HepG2 (cell line): Measurements from ENCODE around the gene SMARCB1. TPM values are rescaled to one million over a fixed set of nuclear protein-coding genes. Genes with fewer than 3 reads are reported as not detected.

ENCODE experiments used
- DR1 ChIP-seq: sonication (generic); formaldehyde crosslinking; IDR thresholded peaks from 2 replicates; pipeline ENCODE4 v1.8.0; 2021; ENCODE audit warnings: mild to moderate bottlenecking, missing genetic modification reagents, inconsistent platforms
- ELF1 ChIP-seq: sonication (generic); formaldehyde crosslinking; IDR thresholded peaks from 2 replicates; pipeline ENCODE4 v1.4.0; 2020; ENCODE audit warnings: missing genetic modification reagents
- HOXA5 ChIP-seq: sonication (generic); formaldehyde crosslinking; IDR thresholded peaks from 2 replicates; pipeline ENCODE4 v1.4.0; 2020; ENCODE audit warnings: missing genetic modification reagents
- KMT2A ChIP-seq: sonication (generic); formaldehyde crosslinking; IDR thresholded peaks from 2 replicates; pipeline ENCODE4 v1.4.0; 2020; ENCODE audit warnings: missing genetic modification reagents
- NFYB ChIP-seq: sonication (generic); formaldehyde crosslinking; IDR thresholded peaks from 2 replicates; pipeline ENCODE4 v1.4.0; 2020; ENCODE audit warnings: missing genetic modification reagents
- NR2F2 ChIP-seq: IDR thresholded peaks from 2 replicates; pipeline ENCODE4 v1.6.1; 2012; ENCODE audit warnings: low read depth, inconsistent platforms, borderline replicate concordance
- POLR2G ChIP-seq: fragments of 200-400 bp; formaldehyde crosslinking; IDR thresholded peaks from 2 replicates; pipeline ENCODE4 v1.6.1; 2018; ENCODE audit warnings: mild to moderate bottlenecking, low read depth, low read length, moderate library complexity
- ZC3H13 ChIP-seq: sonication (generic); formaldehyde crosslinking; IDR thresholded peaks from 2 replicates; pipeline ENCODE4 v1.8.1; 2023; ENCODE audit warnings: mild to moderate bottlenecking, missing genetic modification reagents, moderate library complexity
- ZNF232 ChIP-seq: sonication (generic); formaldehyde crosslinking; IDR thresholded peaks from 2 replicates; pipeline ENCODE4 v1.4.0; 2020; ENCODE audit warnings: missing genetic modification reagents, borderline replicate concordance
- ZNF563 ChIP-seq: sonication (generic); formaldehyde crosslinking; IDR thresholded peaks from 2 replicates; pipeline ENCODE4 v1.8.0; 2022; ENCODE audit warnings: mild to moderate bottlenecking, moderate library complexity, missing genetic modification reagents
- ZNF747 ChIP-seq: sonication (generic); formaldehyde crosslinking; IDR thresholded peaks from 2 replicates; pipeline ENCODE4 v1.8.1; 2023; ENCODE audit warnings: missing genetic modification reagents, mild to moderate bottlenecking, borderline replicate concordance
- ZSCAN29 ChIP-seq: sonication (generic); formaldehyde crosslinking; conservative IDR thresholded peaks from 2 replicates; pipeline ENCODE4 v1.4.0; 2020; ENCODE audit warnings: mild to moderate bottlenecking, missing genetic modification reagents
- polyA plus RNA-seq, 8 experiments: library from polyadenylated mRNA; depleted of rRNA in 3 of 8; stranded (reverse) in 7 of 8; unstranded in 1 of 8; fragments of >200 nt; fragmentation: Illumina TruSeq in 4 of 8; extraction: Trizol in 4 of 8; gene quantifications; 2 replicates each; pipeline versions ENCODE4 v1.2.1 to v1.2.3, GENCODE V29; 2011 to 2016; ENCODE audit warnings: low read depth in 4 of 8, missing spikeins in 1 of 8, mixed read lengths in 1 of 8; ENCODE audit not compliant: insufficient read depth in 1 of 8
- total RNA-seq, 5 experiments: library from RNA; depleted of rRNA; stranded (reverse); fragments of >200 nt; fragmentation: Illumina TruSeq; extraction: Trizol; gene quantifications; 2 replicates each; pipeline ENCODE4 v1.2.3, GENCODE V29; 2016; ENCODE audit warnings: low read depth in 1 of 5
- TF ChIP-seq, protein P1 (sequence below): sonication (generic); formaldehyde crosslinking; IDR thresholded peaks from 2 replicates; pipeline ENCODE4 v1.4.0; 2020; ENCODE audit warnings: missing genetic modification reagents; ENCODE audit errors: not compliant biosample characterization
- TF ChIP-seq, protein P2 (sequence below): sonication (generic); formaldehyde crosslinking; IDR thresholded peaks from 2 replicates; pipeline ENCODE4 v1.4.0; 2020; ENCODE audit warnings: missing genetic modification reagents
- TF ChIP-seq, protein P3 (sequence below): IDR thresholded peaks from 2 replicates; pipeline ENCODE4 v1.6.1; 2016; ENCODE audit warnings: control low read depth
- TF ChIP-seq, protein P4 (sequence below): sonication (generic); formaldehyde crosslinking; IDR thresholded peaks from 2 replicates; pipeline ENCODE4 v1.8.0; 2022; ENCODE audit warnings: missing genetic modification reagents, mild to moderate bottlenecking, moderate library complexity, borderline replicate concordance
- TF ChIP-seq, protein P5 (sequence below): sonication (generic); formaldehyde crosslinking; IDR thresholded peaks from 2 replicates; pipeline ENCODE4 v1.8.0; 2022; ENCODE audit warnings: mild to moderate bottlenecking, missing genetic modification reagents, moderate library complexity
- TF ChIP-seq, protein P6 (sequence below): sonication (generic); formaldehyde crosslinking; IDR thresholded peaks from 2 replicates; pipeline ENCODE4 v1.5.1; 2020; ENCODE audit warnings: missing genetic modification reagents, mild to moderate bottlenecking, borderline replicate concordance
- TF ChIP-seq, protein P7 (sequence below): sonication (generic); formaldehyde crosslinking; IDR thresholded peaks from 2 replicates; pipeline ENCODE4 v1.4.0; 2020; ENCODE audit warnings: low read depth, mild to moderate bottlenecking, missing genetic modification reagents

The SMARCB1 gene
- total and polyA plus RNA-seq, 2 of the 13 experiments (the other 11 are each of a cell fraction or from before 2014, with no cell fraction given), result 74.0 to 166 TPM

DNA sequence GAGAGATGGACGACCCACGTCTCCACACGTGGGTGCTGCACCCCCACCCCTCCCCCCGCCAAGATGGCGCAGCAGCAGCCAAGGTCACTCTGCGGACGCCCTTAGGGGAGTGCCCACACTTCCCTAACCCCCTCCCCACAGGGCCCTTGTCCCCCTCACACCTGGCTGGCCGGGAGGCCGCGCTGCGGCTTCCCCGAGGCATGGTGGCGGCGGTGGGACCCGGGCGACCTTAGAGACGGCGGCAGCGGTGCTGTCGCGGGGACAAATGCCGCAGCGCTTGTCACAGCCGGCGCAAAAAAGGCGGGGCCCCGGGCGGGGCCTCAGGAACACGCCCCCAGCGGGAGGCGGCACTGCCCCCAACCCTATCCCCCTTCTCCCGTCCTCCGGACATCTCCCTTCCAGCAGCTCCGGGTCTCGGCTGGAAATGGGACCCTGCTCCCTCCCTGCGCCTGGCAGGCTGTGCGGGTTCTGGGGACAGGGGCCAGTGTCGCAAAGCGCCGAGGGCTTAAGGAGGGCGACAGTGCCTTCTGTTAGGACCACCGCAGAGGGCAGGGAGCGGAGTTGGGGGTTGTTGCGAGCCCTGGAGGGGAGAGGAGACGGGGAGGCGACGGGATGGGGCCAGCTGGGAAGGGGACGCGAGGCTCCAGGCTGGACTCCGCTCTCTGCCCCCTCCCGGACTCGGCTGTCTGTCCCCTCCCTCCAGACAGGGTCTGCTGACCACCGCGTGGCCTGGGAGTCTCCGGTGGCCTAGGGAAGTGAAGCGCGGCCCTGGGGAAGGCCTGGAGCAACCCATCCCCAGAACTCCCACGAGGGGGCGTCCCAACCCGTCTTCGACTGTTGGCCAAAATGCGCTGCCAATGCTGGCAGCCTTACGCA is 18.9 kb upstream of the SMARCB1 start, which contains the start of gene CHCHD10 (continued):
- TF ChIP-seq DR1 (CRISPR knock-in tag), result 0 out of 2 replicates have a peak, but pooled peaks have one; percentile 35
- TF ChIP-seq, protein P1, sequence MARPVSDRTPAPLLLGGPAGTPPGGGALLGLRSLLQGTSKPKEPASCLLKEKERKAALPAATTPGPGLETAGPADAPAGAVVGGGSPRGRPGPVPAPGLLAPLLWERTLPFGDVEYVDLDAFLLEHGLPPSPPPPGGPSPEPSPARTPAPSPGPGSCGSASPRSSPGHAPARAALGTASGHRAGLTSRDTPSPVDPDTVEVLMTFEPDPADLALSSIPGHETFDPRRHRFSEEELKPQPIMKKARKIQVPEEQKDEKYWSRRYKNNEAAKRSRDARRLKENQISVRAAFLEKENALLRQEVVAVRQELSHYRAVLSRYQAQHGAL (CRISPR knock-in tag), result no peak
- TF ChIP-seq, protein P2, sequence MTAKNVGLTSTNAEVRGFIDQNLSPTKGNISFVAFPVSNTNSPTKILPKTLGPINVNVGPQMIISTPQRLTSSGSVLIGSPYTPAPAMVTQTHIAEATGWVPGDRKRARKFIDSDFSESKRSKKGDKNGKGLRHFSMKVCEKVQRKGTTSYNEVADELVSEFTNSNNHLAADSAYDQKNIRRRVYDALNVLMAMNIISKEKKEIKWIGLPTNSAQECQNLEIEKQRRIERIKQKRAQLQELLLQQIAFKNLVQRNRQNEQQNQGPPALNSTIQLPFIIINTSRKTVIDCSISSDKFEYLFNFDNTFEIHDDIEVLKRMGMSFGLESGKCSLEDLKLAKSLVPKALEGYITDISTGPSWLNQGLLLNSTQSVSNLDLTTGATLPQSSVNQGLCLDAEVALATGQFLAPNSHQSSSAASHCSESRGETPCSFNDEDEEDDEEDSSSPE (CRISPR knock-in tag), result peak; percentile 29; the same call in 1 of the 2 replicates
- TF ChIP-seq ZNF563, result peak; percentile 13; the same call in 1 of the 2 replicates
- TF ChIP-seq ELF1, result peak; percentile 47; the same call in 1 of the 2 replicates
- TF ChIP-seq ZNF747 (CRISPR knock-in tag), result peak; percentile 68; the same call in 1 of the 2 replicates
- 0 out of 2 replicates have a peak, but pooled peaks have one; percentile 67 for TF ChIP-seq ZSCAN29 (CRISPR knock-in tag)
- TF ChIP-seq NR2F2, result peak; percentile 24; the same call in 1 of the 2 replicates
- TF ChIP-seq, protein P3, sequence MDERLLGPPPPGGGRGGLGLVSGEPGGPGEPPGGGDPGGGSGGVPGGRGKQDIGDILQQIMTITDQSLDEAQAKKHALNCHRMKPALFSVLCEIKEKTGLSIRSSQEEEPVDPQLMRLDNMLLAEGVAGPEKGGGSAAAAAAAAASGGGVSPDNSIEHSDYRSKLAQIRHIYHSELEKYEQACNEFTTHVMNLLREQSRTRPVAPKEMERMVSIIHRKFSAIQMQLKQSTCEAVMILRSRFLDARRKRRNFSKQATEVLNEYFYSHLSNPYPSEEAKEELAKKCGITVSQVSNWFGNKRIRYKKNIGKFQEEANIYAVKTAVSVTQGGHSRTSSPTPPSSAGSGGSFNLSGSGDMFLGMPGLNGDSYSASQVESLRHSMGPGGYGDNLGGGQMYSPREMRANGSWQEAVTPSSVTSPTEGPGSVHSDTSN (CRISPR knock-in tag), result no peak
- no peak; the same call in 1 of the 2 replicates for TF ChIP-seq HOXA5 (CRISPR knock-in tag)
- TF ChIP-seq KMT2A (CRISPR knock-in tag), result no peak; the same call in 1 of the 2 replicates
- peak; percentile 88 for TF ChIP-seq POLR2G
- TF ChIP-seq, protein P4, sequence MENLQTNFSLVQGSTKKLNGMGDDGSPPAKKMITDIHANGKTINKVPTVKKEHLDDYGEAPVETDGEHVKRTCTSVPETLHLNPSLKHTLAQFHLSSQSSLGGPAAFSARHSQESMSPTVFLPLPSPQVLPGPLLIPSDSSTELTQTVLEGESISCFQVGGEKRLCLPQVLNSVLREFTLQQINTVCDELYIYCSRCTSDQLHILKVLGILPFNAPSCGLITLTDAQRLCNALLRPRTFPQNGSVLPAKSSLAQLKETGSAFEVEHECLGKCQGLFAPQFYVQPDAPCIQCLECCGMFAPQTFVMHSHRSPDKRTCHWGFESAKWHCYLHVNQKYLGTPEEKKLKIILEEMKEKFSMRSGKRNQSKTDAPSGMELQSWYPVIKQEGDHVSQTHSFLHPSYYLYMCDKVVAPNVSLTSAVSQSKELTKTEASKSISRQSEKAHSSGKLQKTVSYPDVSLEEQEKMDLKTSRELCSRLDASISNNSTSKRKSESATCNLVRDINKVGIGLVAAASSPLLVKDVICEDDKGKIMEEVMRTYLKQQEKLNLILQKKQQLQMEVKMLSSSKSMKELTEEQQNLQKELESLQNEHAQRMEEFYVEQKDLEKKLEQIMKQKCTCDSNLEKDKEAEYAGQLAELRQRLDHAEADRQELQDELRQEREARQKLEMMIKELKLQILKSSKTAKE (CRISPR knock-in tag), result no peak; the same call in 1 of the 2 replicates
- TF ChIP-seq, protein P5, sequence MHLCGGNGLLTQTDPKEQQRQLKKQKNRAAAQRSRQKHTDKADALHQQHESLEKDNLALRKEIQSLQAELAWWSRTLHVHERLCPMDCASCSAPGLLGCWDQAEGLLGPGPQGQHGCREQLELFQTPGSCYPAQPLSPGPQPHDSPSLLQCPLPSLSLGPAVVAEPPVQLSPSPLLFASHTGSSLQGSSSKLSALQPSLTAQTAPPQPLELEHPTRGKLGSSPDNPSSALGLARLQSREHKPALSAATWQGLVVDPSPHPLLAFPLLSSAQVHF (CRISPR knock-in tag), result no peak
- TF ChIP-seq, protein P6, sequence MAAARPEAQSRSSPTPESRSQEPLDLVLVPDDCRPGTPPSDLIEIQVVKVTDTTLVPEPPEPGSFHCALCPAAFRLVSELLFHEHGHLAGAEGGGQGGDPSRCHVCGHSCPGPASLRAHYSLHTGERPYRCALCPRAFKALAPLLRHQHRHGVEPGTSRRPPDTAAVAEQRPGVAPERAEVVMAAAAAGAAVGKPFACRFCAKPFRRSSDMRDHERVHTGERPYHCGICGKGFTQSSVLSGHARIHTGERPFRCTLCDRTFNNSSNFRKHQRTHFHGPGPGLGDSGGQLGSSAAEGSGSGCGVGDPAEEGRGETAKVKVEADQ (CRISPR knock-in tag), result 0 out of 2 replicates have a peak, but pooled peaks have one; percentile 7
- TF ChIP-seq, protein P7, sequence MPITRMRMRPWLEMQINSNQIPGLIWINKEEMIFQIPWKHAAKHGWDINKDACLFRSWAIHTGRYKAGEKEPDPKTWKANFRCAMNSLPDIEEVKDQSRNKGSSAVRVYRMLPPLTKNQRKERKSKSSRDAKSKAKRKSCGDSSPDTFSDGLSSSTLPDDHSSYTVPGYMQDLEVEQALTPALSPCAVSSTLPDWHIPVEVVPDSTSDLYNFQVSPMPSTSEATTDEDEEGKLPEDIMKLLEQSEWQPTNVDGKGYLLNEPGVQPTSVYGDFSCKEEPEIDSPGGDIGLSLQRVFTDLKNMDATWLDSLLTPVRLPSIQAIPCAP (CRISPR knock-in tag), result 0 out of 2 replicates have a peak, but pooled peaks have one; percentile 46
- TF ChIP-seq ZC3H13 (CRISPR knock-in tag), result no peak
- 0 out of 2 replicates have a peak, but pooled peaks have one; percentile 75 for TF ChIP-seq ZNF232
- TF ChIP-seq NFYB (CRISPR knock-in tag), result no peak
